PC-3 (cell line): ENCODE results near the gene SYT13. TPM values are rescaled to one million over a fixed set of nuclear protein-coding genes. Genes with fewer than 3 reads are reported as not detected.
A peak's percentile ranks its signal among the peaks of the same experiment; 100 is the strongest.

Experiments
- ATAC-seq: fragments of 200-7000 bp; cut with Tn5 transposase; 2 replicates; pipeline ENCODE4 v1.9.1; 2020; ENCODE audit warnings: mild to moderate bottlenecking, moderate library complexity
- BruUV-seq: library from RNA; stranded (reverse); fragments of 400-500 nt; replicated peaks from 2 replicates; lab custom pipeline; 2021; lab: Mats Ljungman, UMichigan
- CTCF ChIA-PET: fragments of 300-600 bp; sonication (Branson Sonifier 250); formaldehyde crosslinking; loops from one replicate; lab custom pipeline; 2022; ENCODE audit warnings: antibody characterized with exemption; lab: Charles Lee
- POLR2A ChIA-PET: fragments of 300-600 bp; sonication (Branson Sonifier 250); formaldehyde crosslinking; loops from one replicate; lab custom pipeline; 2022; ENCODE audit warnings: antibody characterized with exemption; ENCODE audit not compliant: unreplicated experiment; lab: Charles Lee
- DNase-seq: peaks from one replicate; pipeline ENCODE4 v3.0.0-alpha.2; 2015
- H2AFZ ChIP-seq: fragments of 300-600 bp; sonication (generic); 2 replicates; pipeline ENCODE4 v1.6.0; 2016; ENCODE audit warnings: antibody characterized with exemption, low read length
- H3F3A ChIP-seq: fragments of 300-600 bp; sonication (generic); one replicate; pipeline ENCODE4 v1.6.0; 2017; ENCODE audit warnings: antibody characterized with exemption, low read length, control low read depth, mild to moderate bottlenecking; ENCODE audit not compliant: unreplicated experiment
- H3K27ac ChIP-seq: fragments of 300-600 bp; sonication (generic); 2 replicates; pipeline ENCODE4 v1.5.1; 2016; ENCODE audit warnings: mild to moderate bottlenecking, low read length
- H3K27me3 ChIP-seq: fragments of 300-600 bp; sonication (generic); 2 replicates; pipeline ENCODE4 v1.6.1; 2016; ENCODE audit warnings: low read length, mixed read lengths
- H3K36me3 ChIP-seq: fragments of 300-600 bp; sonication (generic); 2 replicates; pipeline ENCODE4 v1.6.1; 2016; ENCODE audit warnings: low read depth, mixed run types, low read length, mixed read lengths
- H3K4me1 ChIP-seq: fragments of 300-600 bp; sonication (generic); 2 replicates; pipeline ENCODE4 v1.5.1; 2016; ENCODE audit warnings: low read length; ENCODE audit not compliant: insufficient read depth
- H3K4me2 ChIP-seq: fragments of 300-600 bp; sonication (generic); 2 replicates; pipeline ENCODE4 v1.6.0; 2016; ENCODE audit warnings: low read length
- H3K4me3 ChIP-seq: fragments of 300-600 bp; sonication (generic); 2 replicates; pipeline ENCODE4 v1.5.1; 2016; ENCODE audit warnings: mild to moderate bottlenecking, low read length, mixed read lengths
- H3K79me2 ChIP-seq: fragments of 300-600 bp; sonication (generic); 2 replicates; pipeline ENCODE4 v1.6.1; 2017; ENCODE audit warnings: low read length, mixed read lengths
- H3K9ac ChIP-seq: fragments of 300-600 bp; sonication (generic); 2 replicates; pipeline ENCODE4 v1.6.0; 2016; ENCODE audit warnings: mild to moderate bottlenecking, low read length
- H3K9me2 ChIP-seq: fragments of 300-600 bp; sonication (generic); replicated peaks from 2 replicates; pipeline ENCODE4 v1.6.1; 2016; ENCODE audit warnings: mixed run types, low read length, mixed read lengths
- H3K9me3 ChIP-seq: fragments of 300-600 bp; sonication (generic); 2 replicates; pipeline ENCODE4 v1.6.1; 2016; ENCODE audit warnings: low read length, mixed read lengths
- H4K20me1 ChIP-seq: fragments of 300-600 bp; sonication (generic); 2 replicates; pipeline ENCODE4 v1.6.1; 2016; ENCODE audit warnings: low read length, mixed read lengths
- CTCF ChIP-seq: fragments of 300-600 bp; sonication (generic); conservative IDR thresholded peaks from 2 replicates; pipeline ENCODE4 v1.5.1; 2017; ENCODE audit warnings: antibody characterized with exemption, low read depth, mild to moderate bottlenecking, low read length
- EZH2 ChIP-seq: fragments of 300-600 bp; sonication (generic); IDR thresholded peaks from one replicate; pipeline ENCODE4 v1.6.1; 2017; ENCODE audit warnings: antibody characterized with exemption, mild to moderate bottlenecking, low read length; ENCODE audit not compliant: unreplicated experiment
- EZH2phosphoT487 ChIP-seq: fragments of 300-600 bp; sonication (generic); IDR thresholded peaks from 2 replicates; pipeline ENCODE4 v1.6.1; 2018; ENCODE audit warnings: mild to moderate bottlenecking, antibody characterized with exemption, low read length, borderline replicate concordance
- intact Hi-C: fragments of 100-400 bp; cut with micrococcal nuclease; formaldehyde crosslinking; loops from 2 replicates; pipeline ENCODE4 v1.9.0; 2023
- total RNA-seq: library from RNA; depleted of rRNA; stranded (reverse); fragments of >200 nt; gene quantifications from 2 replicates; pipeline ENCODE4 v1.2.3, GENCODE V29; 2014

Gene SYT13
- total RNA-seq, 1 experiment from 2014 or later = not detected

GRCh38 chr11:45285250-45285828 is 802 bp downstream of the SYT13 start:
- TF ChIP-seq CTCF (no peak), EZH2phosphoT487 (no peak), EZH2 (no peak)
- CTCF ChIA-PET = interaction anchor here (1.0 kb wide), 1 partner anchor 33 kb away, joined by 3 read pairs; no protein-coding TSS in a partner anchor
- Histone ChIP-seq H4K20me1 (no peaks in the 10 kb centered on the region), H3K79me2 (no peaks in the 10 kb centered on the region), H3K36me3 (no peaks in the 10 kb centered on the region), H2AFZ (no peak overlapping the region), H3F3A (no peaks in the 10 kb centered on the region), H3K9me3 (no peaks in the 10 kb centered on the region), H3K27me3 (peaks cover 27% of the 10 kb centered on the region), H3K4me3 (no peak overlapping the region), H3K9me2 (no peaks in the 10 kb centered on the region), H3K4me1 (no peaks in the 10 kb centered on the region), H3K9ac (no peak overlapping the region), H3K4me2 (no peak overlapping the region), H3K27ac (no peak overlapping the region)
- intact Hi-C loops = no loop called here
- POLR2A ChIA-PET = no interaction called here
- DNase-seq (no peak), ATAC-seq (no peak)
- BruUV-seq = no TSS peak

DNA sequence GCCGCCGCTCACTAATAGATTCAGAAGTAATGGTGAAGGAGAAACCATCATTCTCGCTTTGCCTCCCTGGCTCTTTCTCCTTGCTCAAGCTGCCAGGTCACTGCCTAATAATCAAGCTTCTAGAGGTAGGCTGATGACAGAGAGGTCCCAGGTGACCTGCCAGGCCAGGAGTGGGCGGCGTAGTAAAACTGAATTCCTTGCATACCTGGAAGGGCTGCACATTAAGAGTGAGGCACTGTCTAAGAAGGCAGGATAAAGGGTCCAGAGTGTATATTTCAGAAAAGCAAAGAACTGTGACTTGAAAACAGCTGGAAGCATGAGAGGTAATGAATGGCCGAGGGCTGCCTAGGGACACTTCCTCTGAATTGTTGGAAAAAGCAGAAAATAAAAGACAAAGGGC is 4.1 kb downstream of the SYT13 start:
- H3K4me3 ChIP-seq = no peak overlapping the region
- no peaks in the 10 kb centered on the region for H3K36me3 ChIP-seq
- no peak overlapping the region for H3K4me2 ChIP-seq
- BruUV-seq = no TSS peak
- ChIA-PET POLR2A (no interaction called here), CTCF (no interaction called here)
- no peaks in the 10 kb centered on the region for H3K9me2 ChIP-seq
- H2AFZ ChIP-seq = no peak overlapping the region
- H3K79me2 ChIP-seq = no peaks in the 10 kb centered on the region
- no peaks in the 10 kb centered on the region for H4K20me1 ChIP-seq
- no peak for DNase-seq
- peaks cover 25% of the 10 kb centered on the region for H3K27me3 ChIP-seq
- H3K4me1 ChIP-seq = no peaks in the 10 kb centered on the region
- no peak for ATAC-seq
- no peak overlapping the region for H3K9ac ChIP-seq
- TF ChIP-seq EZH2phosphoT487 (no peak), CTCF (no peak)
- intact Hi-C loops = no loop called here
- H3K9me3 ChIP-seq = no peaks in the 10 kb centered on the region
- no peak overlapping the region for H3K27ac ChIP-seq
- H3F3A ChIP-seq = no peaks in the 10 kb centered on the region

- H3K4me2 ChIP-seq = no peak overlapping the region
- H3K79me2 ChIP-seq = no peaks in the 10 kb centered on the region
- H3K9me3 ChIP-seq = no peaks in the 10 kb centered on the region
- DNase-seq (no peak), ATAC-seq (peak; percentile 42; the same call in 1 of the 2 replicates)
- no peak overlapping the region for H3K27ac ChIP-seq
- no peaks in the 10 kb centered on the region for H3K36me3 ChIP-seq
- intact Hi-C loops = no loop called here
- H3K9ac ChIP-seq = no peak overlapping the region
- H3K4me3 ChIP-seq = no peak overlapping the region
- TF ChIP-seq EZH2phosphoT487 (no peak), CTCF (no peak), EZH2 (no peak)
- BruUV-seq = no TSS peak
- no peaks in the 10 kb centered on the region for H3K4me1 ChIP-seq
- ChIA-PET CTCF (no interaction called here), POLR2A (no interaction called here)
- H3K9me2 ChIP-seq = no peaks in the 10 kb centered on the region
- H4K20me1 ChIP-seq = no peaks in the 10 kb centered on the region
- H2AFZ ChIP-seq = no peak overlapping the region
- peaks cover 11% of the 10 kb centered on the region for H3K27me3 ChIP-seq
- no peaks in the 10 kb centered on the region for H3F3A ChIP-seq
Measured at GRCh38 chr11:45280449-45280848, 5.7 kb downstream of the SYT13 start.
